GM18868 (cell line): ENCODE results near the gene PLA2R1.
"Not testable (repeated sequence)": the region's sequence is repeated elsewhere in the genome, so short reads cannot be mapped to it uniquely, and the experiment has no call there.

Experiments
- ATAC-seq: cut with Tn5 transposase; IDR thresholded peaks from one replicate; pipeline ENCODE4 v1.9.1; 2021; ENCODE audit warnings: mild to moderate bottlenecking, moderate library complexity; ENCODE audit not compliant: unreplicated experiment

Gene PLA2R1

GRCh38 chr2:160063879-160064612 lies 1.6 kb upstream of the PLA2R1 start:
- no peak for ATAC-seq

DNA sequence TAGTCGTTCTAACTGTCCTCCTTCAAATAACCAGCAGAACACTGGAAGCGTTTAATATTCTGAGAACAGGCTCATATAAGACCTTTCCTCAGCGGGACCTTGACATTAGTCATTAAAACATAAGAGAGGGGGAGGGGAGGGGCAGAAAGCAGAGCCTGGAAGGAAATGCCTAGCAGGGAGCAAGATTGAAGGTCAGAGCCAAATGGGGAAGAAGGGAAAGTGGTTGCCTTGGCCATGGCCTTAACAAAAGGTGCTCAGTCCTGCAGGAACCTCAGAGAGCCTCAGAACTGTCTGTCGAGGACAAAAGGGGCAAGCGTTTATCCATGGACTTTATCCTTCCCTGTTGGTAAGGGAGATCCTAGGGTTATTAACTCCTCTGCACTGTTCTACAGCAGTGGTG lies 856 bp upstream of the PLA2R1 start:
- ATAC-seq: no peak

GRCh38 chr2:160061944-160062291 lies 497 bp downstream of the PLA2R1 start:
- ATAC-seq: no peak

- ATAC-seq: no peak
These were observed 882 bp downstream of the PLA2R1 start for GRCh38 chr2:160061533-160061932.

DNA sequence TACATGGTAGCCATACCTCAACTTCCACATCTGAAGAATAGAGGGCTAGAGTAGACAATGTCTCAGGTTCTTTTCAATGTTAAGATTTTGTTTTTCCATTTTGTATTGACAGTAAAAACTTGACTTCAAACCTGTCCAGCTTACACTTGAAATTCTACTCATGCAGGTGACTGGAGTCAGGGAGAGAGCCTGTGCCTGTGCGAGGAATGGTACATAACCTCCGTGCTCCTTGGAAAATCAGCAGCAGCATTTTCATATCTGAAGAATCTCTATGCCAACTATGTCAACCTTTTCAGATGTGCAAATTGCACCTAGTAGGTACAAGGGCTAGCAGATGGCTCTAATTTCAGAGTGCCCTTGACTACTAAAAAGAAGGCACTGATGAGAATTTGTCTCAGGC lies 2.1 kb downstream of the PLA2R1 start:
- no peak for ATAC-seq

- no peak for ATAC-seq
These were observed 5.1 kb downstream of the PLA2R1 start for GRCh38 chr2:160057356-160057755.

GRCh38 chr2:160055726-160056108 lies 6.7 kb downstream of the PLA2R1 start:
- ATAC-seq: no peak

DNA sequence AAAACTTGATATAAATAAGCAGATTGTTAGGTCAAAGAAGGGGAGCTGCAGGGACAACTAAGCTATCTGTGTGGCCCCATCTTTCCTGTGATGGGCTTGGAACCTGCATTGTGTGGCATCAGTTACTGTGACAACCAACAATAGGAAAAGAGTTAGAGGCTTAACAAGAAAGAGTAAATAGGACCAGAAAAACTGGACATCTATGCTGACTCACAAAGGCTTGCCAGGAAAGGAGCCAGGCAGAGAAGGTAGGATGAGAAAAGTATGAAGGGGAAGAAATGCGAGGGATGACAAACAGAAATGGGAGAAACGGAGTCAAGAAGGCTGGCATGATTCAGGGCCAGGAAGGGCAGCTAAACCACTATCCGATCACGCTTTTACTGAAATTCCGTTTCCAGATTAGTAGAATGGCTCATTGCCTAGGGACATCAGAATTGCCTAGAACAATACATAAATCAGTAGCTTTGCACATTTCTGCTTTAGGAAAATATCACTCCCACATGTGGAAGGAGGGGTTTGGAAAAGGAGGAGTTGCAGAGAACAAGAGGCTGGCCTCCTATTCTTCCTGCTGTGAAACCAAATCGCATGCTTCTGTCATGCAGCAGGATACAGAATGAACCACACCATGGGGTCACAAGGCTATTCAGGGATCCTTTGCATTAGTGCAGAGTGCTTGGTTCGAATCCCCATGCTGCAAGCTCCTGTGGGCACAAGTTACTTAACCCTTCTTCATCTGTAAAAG lies 7.3 kb downstream of the PLA2R1 start:
- ATAC-seq: no peak

DNA sequence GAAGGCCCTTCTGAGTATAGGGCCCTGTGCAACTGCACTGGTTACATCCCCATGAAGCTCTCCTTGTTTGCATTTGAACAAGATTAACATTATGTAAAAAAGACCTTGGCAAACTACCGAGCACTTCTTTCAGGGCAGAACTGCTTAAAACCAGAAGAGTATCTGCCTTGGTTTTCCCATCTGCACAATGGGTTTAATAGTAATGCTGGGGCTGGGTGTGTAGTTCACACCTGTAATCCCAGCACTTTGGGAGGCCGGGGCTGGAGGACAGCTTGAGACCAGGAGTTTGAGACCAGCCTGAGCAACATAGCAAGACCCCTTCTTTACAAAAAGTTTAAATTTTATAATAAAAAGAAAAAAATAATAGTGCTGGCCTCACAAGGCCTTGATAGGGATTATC lies 8.5 kb downstream of the PLA2R1 start:
- no peak for ATAC-seq

GRCh38 chr2:160052531-160052930 lies 9.9 kb downstream of the PLA2R1 start:
- ATAC-seq: no peak

GRCh38 chr2:160051371-160051800 lies 11.0 kb downstream of the PLA2R1 start:
- no peak for ATAC-seq

GRCh38 chr2:160050147-160050546 lies 12.3 kb downstream of the PLA2R1 start:
- ATAC-seq: no peak

- ATAC-seq: no peak
These were observed 16.7 kb downstream of the PLA2R1 start for GRCh38 chr2:160045703-160046210.

DNA sequence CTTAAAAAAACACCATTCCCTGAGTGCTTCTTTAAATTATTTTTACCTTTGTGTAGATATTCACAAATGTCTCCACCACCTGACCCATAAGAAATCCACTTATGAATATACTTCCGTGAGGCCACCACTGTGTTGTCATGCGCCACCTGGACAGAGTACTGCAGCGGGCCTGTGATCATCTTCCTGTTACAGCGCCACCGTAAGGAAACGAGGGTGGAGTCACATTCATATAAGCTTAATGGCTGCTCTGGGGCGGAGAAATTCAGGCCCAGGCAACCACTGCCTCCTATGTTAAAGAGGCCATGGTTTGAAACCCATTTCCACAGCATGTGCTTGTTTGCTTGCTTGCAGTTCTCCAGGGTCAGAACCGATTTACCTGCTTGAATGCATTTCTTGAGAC lies 17.7 kb downstream of the PLA2R1 start:
- ATAC-seq: no peak

DNA sequence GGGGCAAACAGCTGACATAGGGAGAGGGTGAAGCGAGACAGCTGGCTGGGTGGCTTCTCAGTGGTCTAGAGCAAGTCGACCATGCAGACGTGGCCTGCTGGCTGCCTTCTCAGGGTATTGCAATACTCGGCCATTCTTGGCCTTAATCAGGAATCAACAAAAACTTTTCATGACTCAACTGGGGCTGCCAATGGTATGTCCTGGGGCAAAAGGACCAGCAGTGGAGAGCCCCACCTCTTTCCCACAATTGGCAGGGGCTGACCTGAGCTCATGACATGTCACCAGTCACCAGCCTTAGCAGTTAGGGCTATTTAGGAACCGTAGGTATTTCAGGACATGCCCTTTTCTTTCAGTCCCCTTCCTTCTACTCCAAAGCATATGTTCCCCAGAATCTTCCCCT lies 19.1 kb downstream of the PLA2R1 start:
- no peak for ATAC-seq

DNA sequence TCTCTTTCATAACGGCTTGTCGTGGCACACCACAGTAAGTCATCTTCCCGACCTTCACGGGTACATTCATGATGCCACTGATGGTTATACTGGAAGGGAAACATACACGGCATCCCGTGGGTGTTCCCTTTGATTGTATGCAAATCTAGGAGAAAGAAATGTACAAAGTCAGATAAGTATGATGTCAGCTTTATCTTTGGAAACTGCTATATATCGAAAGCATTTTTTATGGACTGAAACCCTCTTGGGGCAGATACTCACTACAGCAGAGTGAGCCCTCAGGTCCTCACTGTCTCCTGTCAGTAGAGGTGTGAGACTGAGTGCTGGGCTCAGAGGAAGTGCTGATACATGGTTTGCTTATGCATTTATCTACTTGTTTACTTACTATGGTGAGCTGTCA lies 20.4 kb downstream of the PLA2R1 start:
- ATAC-seq: no peak

- no peak for ATAC-seq
These were observed 21.3 kb downstream of the PLA2R1 start for GRCh38 chr2:160041091-160041490.

GRCh38 chr2:160039166-160039903 lies 23.1 kb downstream of the PLA2R1 start:
- ATAC-seq: no peak

- ATAC-seq: not testable (repeated sequence)
These were observed 23.8 kb downstream of the PLA2R1 start for GRCh38 chr2:160038662-160039061.

DNA sequence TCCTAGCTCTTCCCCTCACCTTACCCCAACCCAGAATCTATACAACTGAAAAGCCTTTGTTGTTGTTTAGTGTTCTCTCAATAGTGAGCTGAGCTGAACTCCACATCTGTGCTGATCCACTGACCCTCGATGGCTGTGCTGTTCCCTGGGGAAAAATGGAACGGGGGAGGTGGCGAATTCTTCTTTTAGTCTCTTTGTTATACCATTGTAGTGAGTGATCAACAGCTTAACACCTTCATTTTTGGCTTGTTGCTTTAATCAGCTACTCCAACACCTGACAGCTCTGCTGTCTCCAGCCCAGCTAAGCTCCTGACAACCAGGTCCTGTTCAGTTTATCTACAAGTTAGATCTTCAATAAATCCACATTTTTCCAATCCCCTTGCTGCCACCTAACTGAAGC lies 25.7 kb downstream of the PLA2R1 start:
- no peak for ATAC-seq

GRCh38 chr2:160035125-160035524 lies 27.3 kb downstream of the PLA2R1 start:
- ATAC-seq: no peak

- ATAC-seq: no peak
These were observed 28.0 kb downstream of the PLA2R1 start for GRCh38 chr2:160034396-160034795.
